ENCODE results near the gene IFRD1. TPM values are rescaled to one million over a fixed set of nuclear protein-coding genes. Genes with fewer than 3 reads are reported as not detected.
"Not testable (repeated sequence)": the region's sequence is repeated elsewhere in the genome, so short reads cannot be mapped to it uniquely, and the experiment has no call there.

The IFRD1 gene
- total RNA-seq, 1 donor from 2014 or later = 55.5 TPM

- DNase-seq = no peak
Observed at GRCh38 chr7:112442210-112442609, 8.1 kb upstream of the IFRD1 start.

DNA sequence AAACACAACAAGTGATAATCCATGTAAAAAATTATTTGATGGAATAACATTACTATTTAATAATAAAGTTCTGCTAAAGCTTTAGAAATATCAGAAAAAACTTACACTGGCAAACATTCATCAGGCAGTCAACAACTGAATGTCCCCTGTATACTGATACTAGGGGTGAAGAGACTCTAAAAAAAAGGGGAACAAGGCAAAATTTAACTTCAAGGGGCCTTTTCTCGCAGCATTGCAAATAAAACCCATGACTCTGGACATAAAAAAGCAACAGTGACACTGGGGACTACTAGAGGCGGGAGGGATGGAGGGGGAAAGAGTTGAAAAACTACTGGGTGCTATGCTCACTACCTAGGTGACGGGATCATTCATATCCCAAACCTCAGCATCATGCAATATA is 5.8 kb upstream of the IFRD1 start:
- DNase-seq = no peak

DNA sequence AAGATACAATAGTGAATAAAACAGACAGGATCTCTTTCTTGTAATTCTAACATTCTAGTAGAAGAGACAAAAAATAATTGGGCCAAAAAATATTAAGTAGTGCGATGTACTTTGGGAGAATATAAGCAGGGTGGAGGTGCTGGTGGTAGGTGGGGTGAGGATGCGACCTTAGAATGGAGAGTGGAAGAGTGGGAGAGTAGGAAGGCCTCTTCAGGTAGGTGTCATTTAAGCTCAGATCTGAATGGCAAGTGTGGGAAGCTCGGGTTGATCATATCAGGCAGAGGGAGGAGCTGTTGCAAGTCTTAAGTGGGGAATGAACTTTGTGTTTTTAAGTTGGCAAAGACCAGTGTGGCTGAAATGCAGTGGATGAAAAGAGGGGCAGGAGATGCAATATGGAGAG is 3.8 kb upstream of the IFRD1 start:
- no peak for DNase-seq

GRCh38 chr7:112447406-112447805 is 2.9 kb upstream of the IFRD1 start:
- DNase-seq = no peak

DNA sequence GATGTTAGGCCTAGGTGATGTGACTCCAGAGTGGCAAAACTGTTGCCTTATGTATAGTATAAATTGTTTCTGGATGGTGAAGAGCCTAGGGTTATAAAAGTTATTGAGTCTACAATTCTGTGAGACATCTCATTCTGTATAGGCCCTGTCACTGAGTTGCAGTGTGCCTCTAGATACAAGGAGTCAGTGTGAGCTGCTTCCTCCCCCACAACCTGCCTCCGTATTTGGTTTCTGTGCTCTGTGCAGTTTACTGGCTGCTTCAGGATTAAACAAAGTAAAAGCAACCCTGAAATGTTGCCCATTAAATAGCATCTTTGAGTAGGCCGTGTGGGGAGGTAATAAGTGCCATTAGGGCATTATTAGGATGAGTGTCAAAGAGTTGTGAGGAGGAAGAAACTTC is 1.9 kb upstream of the IFRD1 start:
- DNase-seq = no peak

GRCh38 chr7:112448891-112449290 is 1.4 kb upstream of the IFRD1 start:
- no peak for DNase-seq

DNA sequence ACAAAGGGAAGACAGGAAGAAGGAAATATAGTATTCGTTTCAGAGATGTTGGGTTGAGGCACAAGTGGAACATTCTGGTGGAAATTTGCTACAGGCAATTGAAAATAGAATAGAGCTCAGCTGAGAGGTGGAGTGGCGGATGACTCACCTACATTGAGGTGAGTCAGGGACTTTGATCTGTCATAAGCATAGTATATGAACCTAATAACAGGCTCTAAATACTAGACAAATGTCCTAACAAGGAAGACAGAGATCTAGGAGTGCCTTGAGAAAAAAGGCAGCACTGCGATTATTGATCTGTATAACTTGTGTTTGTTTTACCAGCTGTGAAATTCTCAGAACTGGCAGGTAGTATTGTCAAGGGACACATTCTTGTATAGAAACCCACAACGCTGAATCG is 907 bp upstream of the IFRD1 start:
- peak; percentile 57 for DNase-seq

DNA sequence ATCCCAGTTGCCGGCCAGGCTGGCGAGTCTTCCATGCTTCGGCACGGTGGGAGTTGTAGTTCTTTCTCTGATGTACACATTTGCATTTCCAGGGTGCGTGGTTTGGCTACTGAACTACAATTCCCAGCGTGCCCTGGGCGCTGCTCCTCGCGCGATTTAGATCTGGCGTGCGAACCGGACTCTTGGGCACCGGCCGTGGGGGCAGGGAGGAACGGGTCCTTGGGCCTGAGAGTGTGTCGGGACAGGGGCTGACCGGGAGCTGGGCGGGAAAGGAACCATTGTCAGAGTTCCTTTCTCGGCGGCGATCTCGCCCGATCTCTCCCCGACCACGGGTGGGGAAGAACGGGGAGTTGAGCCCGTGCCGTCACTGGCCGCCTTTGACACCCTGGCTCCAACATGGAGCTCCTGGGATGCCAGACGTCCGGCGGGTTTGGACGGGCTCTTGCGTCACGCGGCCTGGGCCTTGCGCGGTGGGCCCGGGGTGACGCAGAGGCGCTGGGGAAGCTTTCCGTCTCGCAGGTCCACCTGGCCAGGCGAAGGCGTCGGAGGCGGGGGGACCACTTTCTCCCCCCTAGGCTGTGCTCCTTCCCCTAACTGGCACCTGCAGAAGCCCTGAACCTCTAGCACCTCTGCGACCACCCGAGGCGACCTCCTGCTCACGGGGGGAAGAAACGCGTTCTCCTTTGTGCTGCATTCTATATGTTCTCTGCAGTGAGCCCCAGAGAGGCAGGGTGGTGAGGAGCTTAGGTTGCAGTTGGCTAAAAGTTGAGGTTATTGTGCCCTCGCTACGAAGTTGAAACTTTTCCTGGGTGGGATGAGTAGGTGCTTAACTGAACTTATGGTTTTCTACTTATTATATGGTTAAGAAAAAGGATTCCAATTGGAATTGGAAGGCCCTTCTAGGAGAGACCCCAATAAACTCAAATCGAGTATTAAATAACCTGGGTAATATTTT is 824 bp downstream of the IFRD1 start:
- peak; percentile 98 for DNase-seq

- DNase-seq = peak; percentile 68
Observed at GRCh38 chr7:112452102-112452888, 2.0 kb downstream of the IFRD1 start.

GRCh38 chr7:112453505-112454171 is 3.4 kb downstream of the IFRD1 start:
- peak; percentile 62 for DNase-seq

DNA sequence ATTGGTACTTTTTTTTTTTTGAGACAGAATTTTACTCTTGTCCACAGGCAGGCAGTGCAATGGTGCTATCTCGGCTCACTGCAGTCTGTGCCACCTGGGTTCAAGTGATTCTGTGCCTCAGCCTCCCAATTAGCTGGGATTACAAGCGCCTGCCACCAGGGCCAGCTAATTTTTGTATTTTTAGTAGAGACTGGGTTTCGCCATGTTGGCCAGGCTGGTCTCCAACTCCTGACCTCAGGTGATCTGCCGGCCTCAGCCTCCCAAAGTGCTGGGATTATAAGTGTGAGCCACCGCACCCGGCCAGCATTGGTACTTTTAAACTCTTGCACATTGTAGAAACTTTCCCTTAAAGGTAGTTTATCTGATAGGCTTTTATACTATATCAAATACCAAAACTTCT is 3.9 kb downstream of the IFRD1 start:
- not testable (repeated sequence) for DNase-seq

DNA sequence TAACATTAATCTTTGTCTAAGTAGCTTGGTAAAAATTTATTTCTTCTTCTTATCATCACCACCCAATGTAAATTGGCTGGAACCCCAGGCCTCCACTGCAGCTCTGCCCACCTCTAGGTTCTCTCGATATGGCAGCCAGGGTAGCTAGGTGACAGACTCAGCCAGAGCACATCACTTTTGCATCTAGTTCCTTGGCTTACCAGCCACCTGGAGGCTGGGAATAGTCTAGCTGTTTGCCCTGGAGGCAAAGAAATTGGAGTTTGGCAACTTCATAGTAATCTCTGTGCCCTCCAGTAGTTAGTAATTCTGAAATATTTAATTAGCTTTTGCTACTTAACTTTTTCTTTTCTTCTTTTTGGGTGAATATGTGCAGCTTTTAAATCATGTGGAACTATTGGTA is 9.4 kb downstream of the IFRD1 start:
- no peak for DNase-seq

DNA sequence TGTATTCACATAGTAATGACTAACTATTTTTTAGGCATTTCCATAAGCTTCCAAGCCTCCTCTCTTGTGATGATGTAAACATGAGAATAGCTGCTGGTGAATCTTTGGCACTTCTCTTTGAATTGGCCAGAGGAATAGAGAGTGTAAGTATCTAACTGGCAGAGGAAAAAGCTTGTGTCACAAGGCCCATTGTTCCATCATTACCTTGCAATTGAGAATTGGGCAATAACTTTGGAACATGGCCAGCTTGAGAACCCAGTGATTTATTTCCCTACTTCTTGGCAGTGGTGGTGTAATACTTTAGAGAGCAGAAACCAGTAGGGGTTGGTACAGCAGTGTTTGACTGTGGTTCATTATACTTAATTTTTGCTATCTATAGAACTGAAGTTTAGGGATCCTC is 12.0 kb downstream of the IFRD1 start:
- peak; percentile 84 for DNase-seq

DNA sequence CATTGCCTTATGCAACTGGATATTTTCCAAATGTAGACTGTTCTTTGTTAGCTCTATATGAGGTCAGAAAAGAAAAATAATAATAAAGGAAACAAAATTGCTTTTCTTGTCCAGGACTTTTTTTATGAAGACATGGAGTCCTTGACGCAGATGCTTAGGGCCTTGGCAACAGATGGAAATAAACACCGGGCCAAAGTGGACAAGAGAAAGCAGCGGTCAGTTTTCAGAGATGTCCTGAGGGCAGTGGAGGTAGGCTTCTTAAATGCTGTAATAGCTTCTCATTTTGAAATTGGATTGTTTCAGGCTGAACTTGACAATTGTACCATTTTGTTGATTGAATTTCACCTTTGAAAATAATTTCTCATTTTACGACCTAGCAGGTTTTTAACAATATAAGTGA is 17.6 kb downstream of the IFRD1 start:
- no peak for DNase-seq

GRCh38 chr7:112470194-112470593 is 19.9 kb downstream of the IFRD1 start:
- DNase-seq = no peak

DNA sequence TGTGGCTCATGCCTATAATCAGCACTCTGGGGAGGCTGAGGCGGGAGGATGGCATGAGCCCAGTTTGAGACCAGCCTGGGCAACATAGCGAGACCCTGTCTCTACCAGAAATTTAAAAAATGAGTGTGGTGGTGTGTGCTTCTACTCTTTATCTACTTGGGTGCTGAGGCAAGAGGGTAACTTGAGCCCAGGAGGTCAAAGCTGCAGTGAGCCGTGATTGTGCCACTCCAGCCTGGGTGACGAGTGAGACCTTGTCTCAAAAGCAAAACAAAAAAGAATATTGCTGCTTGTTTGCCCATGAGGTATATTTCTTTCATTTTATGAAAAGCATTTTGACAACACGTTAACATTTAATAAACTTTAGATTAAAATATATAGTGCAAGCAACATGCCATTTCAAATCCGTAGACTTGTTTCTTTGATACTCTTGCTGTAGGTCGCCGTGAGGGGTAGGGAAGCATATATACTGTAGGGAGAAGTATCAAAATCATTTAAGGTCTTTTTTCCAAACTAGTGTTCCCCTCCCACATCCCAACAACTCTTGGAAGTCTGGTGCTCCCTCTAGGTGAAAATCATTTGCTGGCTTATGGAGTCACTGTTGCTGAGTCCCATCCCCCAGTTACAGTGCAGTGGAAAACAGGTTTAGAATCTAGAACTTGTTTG is 26.3 kb downstream of the IFRD1 start:
- no peak for DNase-seq

GRCh38 chr7:112481121-112481736 is 31.0 kb downstream of the IFRD1 start:
- DNase-seq = peak; percentile 27

GRCh38 chr7:112481833-112482670 is 31.8 kb downstream of the IFRD1 start:
- DNase-seq = peak; percentile 28

- peak; percentile 93 for DNase-seq
Observed at GRCh38 chr7:112484671-112485167, 34.5 kb downstream of the IFRD1 start.

DNA sequence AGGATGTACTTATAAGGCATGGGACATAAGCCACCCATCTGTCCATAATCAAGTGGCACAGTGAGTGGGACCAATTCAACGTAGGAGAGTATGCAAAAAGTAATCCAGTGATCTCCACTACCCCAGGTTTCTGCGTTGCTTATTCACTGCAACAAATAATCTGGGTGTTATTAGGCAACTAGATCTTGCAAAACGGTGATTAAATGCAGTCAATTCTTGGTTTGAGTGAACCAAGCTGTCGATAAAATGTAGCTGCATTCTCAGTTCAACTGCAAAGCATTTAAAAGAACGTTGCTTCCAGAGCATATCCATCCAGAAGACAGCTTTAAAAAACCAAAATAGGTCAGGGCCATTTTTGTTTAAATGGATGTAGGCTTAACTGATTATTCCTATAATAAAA is 35.5 kb downstream of the IFRD1 start:
- no peak for DNase-seq

All from dermis blood vessel endothelial cell (primary cell).